GM12878 (cell line): ENCODE data around the gene CAB39. TPM values are rescaled to one million over a fixed set of nuclear protein-coding genes. Genes with fewer than 3 reads are reported as not detected.
A peak's percentile ranks its signal among the peaks of the same experiment; 100 is the strongest.

Experiments
- BCL11A ChIP-seq: IDR thresholded peaks from 2 replicates; pipeline ENCODE4 v1.6.1; 2011; ENCODE audit warnings: low read depth, low read length
- CEBPB ChIP-seq, 2 experiments: fragments of 150-350 bp in 1 of 2; IDR thresholded peaks; 2 replicates each; pipeline ENCODE4 v1.6.1; 2012 to 2014; ENCODE audit warnings: low read depth in 2 of 2, low read length in 2 of 2, borderline replicate concordance in 1 of 2, inconsistent platforms in 1 of 2
- CREM ChIP-seq: IDR thresholded peaks from 2 replicates; pipeline ENCODE4 v1.6.1; 2014; ENCODE audit warnings: antibody characterized with exemption, low read depth
- ESRRA ChIP-seq: IDR thresholded peaks from 2 replicates; pipeline ENCODE4 v1.6.1; 2012; ENCODE audit warnings: mild to moderate bottlenecking, low read length, improper control_type of control experiment
- FOXM1 ChIP-seq: IDR thresholded peaks from 2 replicates; pipeline ENCODE4 v1.6.1; 2012; ENCODE audit warnings: low read depth, mild to moderate bottlenecking, inconsistent platforms, low read length, moderate library complexity
- NR2C2 ChIP-seq: IDR thresholded peaks from 2 replicates; pipeline ENCODE4 v1.6.1; 2011; ENCODE audit warnings: borderline replicate concordance, low read depth; ENCODE audit not compliant: control insufficient read depth, insufficient read length
- RFX5 ChIP-seq: IDR thresholded peaks from 2 replicates; pipeline ENCODE4 v1.6.1; 2011; ENCODE audit warnings: low read depth, low read length, improper control_type of control experiment
- SP1 ChIP-seq: IDR thresholded peaks from one replicate; pipeline ENCODE4 v1.6.1; 2011; ENCODE audit warnings: low read depth, low read length
- TBL1XR1 ChIP-seq: IDR thresholded peaks from 2 replicates; pipeline ENCODE4 v1.6.1; 2012; ENCODE audit warnings: low read depth, low read length, improper control_type of control experiment
- WRNIP1 ChIP-seq: IDR thresholded peaks from 2 replicates; pipeline ENCODE4 v1.6.1; 2011; ENCODE audit warnings: low read depth, low read length, improper control_type of control experiment, borderline replicate concordance
- ZBED1 ChIP-seq: IDR thresholded peaks from 2 replicates; pipeline ENCODE4 v1.6.1; 2016; ENCODE audit warnings: borderline replicate concordance
- ZNF207 ChIP-seq: fragments of 450-650 bp; IDR thresholded peaks from 2 replicates; pipeline ENCODE4 v1.6.1; 2014; ENCODE audit warnings: antibody characterized with exemption, mild to moderate bottlenecking, borderline replicate concordance
- ZNF592 ChIP-seq: fragments of 450-650 bp; IDR thresholded peaks from 2 replicates; pipeline ENCODE4 v1.6.1; 2017; ENCODE audit warnings: mild to moderate bottlenecking, moderate library complexity
- ZZZ3 ChIP-seq: IDR thresholded peaks from 2 replicates; pipeline ENCODE4 v1.6.1; 2011; ENCODE audit warnings: low read depth; ENCODE audit not compliant: control insufficient read depth, insufficient read length
- polyA plus RNA-seq, 11 experiments: library from polyadenylated mRNA; depleted of rRNA in 4 of 11; unstranded in 6 of 11; stranded (reverse) in 5 of 11; fragments of >200 nt; fragmentation: Nextera tagmentation in 4 of 11; fragmentation: Illumina TruSeq in 1 of 11; extraction: Ambion mirVana in 4 of 11; extraction: Trizol in 1 of 11; gene quantifications; 1 replicate in 1 of 11; 2 replicates in 10 of 11; pipeline versions ENCODE4 v1.2.1 to v1.2.3, GENCODE V29; 2011 to 2016; ENCODE audit warnings: inconsistent platforms in 2 of 11, missing spikeins in 2 of 11, low read depth in 1 of 11
- total RNA-seq, 4 experiments: library from RNA; depleted of rRNA in 3 of 4; stranded (reverse); fragments of >200 nt in 3 of 4; fragmentation: Illumina TruSeq in 1 of 4; extraction: Trizol in 1 of 4; gene quantifications; 2 replicates each; pipeline versions ENCODE4 v1.2.1 to v1.2.3, GENCODE V29; 2013 to 2021
- TF ChIP-seq, protein P1 (sequence below): fragments of 450-650 bp; IDR thresholded peaks from 2 replicates; pipeline ENCODE4 v1.6.1; 2016; ENCODE audit warnings: mild to moderate bottlenecking
- TF ChIP-seq, protein P2 (sequence below): IDR thresholded peaks from 2 replicates; pipeline ENCODE4 v1.6.1; 2011; ENCODE audit warnings: mild to moderate bottlenecking, low read depth, low read length, moderate library complexity; ENCODE audit not compliant: insufficient replicate concordance
- TF ChIP-seq, protein P3 (sequence below): IDR thresholded peaks from 2 replicates; pipeline ENCODE4 v1.6.1; 2012; ENCODE audit warnings: low read depth, low read length, improper control_type of control experiment
- TF ChIP-seq, protein P4 (sequence below): fragments of 450-650 bp; conservative IDR thresholded peaks from 2 replicates; pipeline ENCODE4 v1.6.1; 2017; ENCODE audit warnings: mild to moderate bottlenecking, moderate library complexity

CAB39 gene
- total and polyA plus RNA-seq, 10 of the 15 experiments (the other 5 are each of a cell fraction or from before 2014, with no cell fraction given): 13.3 to 129 (median 62.9) TPM

GRCh38 chr2:230864605-230865306, 152.1 kb downstream of the CAB39 start, which contains the start of gene ITM2C (continued):
- TF ChIP-seq, protein P1, sequence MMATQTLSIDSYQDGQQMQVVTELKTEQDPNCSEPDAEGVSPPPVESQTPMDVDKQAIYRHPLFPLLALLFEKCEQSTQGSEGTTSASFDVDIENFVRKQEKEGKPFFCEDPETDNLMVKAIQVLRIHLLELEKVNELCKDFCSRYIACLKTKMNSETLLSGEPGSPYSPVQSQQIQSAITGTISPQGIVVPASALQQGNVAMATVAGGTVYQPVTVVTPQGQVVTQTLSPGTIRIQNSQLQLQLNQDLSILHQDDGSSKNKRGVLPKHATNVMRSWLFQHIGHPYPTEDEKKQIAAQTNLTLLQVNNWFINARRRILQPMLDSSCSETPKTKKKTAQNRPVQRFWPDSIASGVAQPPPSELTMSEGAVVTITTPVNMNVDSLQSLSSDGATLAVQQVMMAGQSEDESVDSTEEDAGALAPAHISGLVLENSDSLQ: peak; percentile 56; the same call in 1 of the 2 replicates
- TF ChIP-seq RFX5: no peak
- TF ChIP-seq, protein P2, sequence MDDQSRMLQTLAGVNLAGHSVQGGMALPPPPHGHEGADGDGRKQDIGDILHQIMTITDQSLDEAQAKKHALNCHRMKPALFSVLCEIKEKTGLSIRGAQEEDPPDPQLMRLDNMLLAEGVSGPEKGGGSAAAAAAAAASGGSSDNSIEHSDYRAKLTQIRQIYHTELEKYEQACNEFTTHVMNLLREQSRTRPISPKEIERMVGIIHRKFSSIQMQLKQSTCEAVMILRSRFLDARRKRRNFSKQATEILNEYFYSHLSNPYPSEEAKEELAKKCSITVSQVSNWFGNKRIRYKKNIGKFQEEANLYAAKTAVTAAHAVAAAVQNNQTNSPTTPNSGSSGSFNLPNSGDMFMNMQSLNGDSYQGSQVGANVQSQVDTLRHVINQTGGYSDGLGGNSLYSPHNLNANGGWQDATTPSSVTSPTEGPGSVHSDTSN: peak; percentile 18
- TF ChIP-seq, protein P3, sequence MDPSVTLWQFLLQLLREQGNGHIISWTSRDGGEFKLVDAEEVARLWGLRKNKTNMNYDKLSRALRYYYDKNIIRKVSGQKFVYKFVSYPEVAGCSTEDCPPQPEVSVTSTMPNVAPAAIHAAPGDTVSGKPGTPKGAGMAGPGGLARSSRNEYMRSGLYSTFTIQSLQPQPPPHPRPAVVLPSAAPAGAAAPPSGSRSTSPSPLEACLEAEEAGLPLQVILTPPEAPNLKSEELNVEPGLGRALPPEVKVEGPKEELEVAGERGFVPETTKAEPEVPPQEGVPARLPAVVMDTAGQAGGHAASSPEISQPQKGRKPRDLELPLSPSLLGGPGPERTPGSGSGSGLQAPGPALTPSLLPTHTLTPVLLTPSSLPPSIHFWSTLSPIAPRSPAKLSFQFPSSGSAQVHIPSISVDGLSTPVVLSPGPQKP: 0 out of 2 replicates have a peak, but pooled peaks have one; percentile 7
- TF ChIP-seq, protein P4, sequence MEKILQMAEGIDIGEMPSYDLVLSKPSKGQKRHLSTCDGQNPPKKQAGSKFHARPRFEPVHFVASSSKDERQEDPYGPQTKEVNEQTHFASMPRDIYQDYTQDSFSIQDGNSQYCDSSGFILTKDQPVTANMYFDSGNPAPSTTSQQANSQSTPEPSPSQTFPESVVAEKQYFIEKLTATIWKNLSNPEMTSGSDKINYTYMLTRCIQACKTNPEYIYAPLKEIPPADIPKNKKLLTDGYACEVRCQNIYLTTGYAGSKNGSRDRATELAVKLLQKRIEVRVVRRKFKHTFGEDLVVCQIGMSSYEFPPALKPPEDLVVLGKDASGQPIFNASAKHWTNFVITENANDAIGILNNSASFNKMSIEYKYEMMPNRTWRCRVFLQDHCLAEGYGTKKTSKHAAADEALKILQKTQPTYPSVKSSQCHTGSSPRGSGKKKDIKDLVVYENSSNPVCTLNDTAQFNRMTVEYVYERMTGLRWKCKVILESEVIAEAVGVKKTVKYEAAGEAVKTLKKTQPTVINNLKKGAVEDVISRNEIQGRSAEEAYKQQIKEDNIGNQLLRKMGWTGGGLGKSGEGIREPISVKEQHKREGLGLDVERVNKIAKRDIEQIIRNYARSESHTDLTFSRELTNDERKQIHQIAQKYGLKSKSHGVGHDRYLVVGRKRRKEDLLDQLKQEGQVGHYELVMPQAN: 0 out of 2 replicates have a peak, but pooled peaks have one; percentile 43
- TF ChIP-seq BCL11A: no peak
- no peak for TF ChIP-seq WRNIP1
- TF ChIP-seq SP1: no peak
- TF ChIP-seq FOXM1: no peak
- TF ChIP-seq ZBED1: no peak
- TF ChIP-seq ZNF207: no peak
- TF ChIP-seq NR2C2: no peak
- TF ChIP-seq CEBPB (IDR thresholded peaks at IDR 0.05; ENCODE audit: borderline replicate concordance in 1 of 2, low read depth in 2 of 2, low read length in 2 of 2): no peak
- TF ChIP-seq ZNF592: no peak
- no peak; the same call in 1 of the 2 replicates for TF ChIP-seq CREM
- TF ChIP-seq ESRRA: 0 out of 2 replicates have a peak, but pooled peaks have one; percentile 36
- TF ChIP-seq ZZZ3: no peak
- no peak for TF ChIP-seq TBL1XR1
